Left forelimb (tissue), 1 donor: ENCODE measurements around the gene SPTBN4.
"Not testable (repeated sequence)": the region's sequence is repeated elsewhere in the genome, so short reads cannot be mapped to it uniquely, and the experiment has no call there.

Experiments
- DNase-seq: peaks from one replicate; pipeline ENCODE4 v3.0.0-alpha.2; 2018; ENCODE audit warnings: low spot score

SPTBN4 gene

GRCh38 chr19:40507892-40508291, 41.1 kb downstream of the SPTBN4 start:
- DNase-seq = no peak

- no peak for DNase-seq
Observed at GRCh38 chr19:40508739-40509260, 42.0 kb downstream of the SPTBN4 start.

DNA sequence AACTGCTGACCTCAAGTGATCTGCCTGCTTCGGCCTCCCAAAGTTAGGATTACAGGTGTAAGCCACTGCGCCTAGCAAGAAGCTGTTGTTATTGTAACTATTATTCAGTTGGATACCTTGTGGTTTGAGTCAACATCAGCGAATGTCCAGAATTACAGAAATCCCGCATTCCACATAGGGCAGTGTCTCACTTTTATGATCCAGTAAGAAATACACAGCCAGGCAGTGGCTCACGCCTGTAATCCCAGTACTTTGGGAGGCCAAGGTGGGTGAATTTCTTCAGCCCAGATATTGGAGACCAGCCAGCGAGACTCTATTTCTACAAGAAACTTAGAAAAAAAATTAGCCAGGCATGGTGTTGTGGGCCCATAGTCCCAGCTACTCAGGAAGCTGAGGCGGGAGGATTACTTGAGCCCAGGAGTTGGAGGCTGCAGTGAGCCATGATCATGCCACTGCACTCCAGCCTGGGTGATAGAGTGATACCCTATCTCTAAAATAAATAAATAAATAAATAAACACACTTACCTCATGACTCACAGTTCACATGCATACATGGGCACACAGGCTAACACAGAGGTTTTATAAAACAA, 43.8 kb downstream of the SPTBN4 start:
- no peak for DNase-seq

DNA sequence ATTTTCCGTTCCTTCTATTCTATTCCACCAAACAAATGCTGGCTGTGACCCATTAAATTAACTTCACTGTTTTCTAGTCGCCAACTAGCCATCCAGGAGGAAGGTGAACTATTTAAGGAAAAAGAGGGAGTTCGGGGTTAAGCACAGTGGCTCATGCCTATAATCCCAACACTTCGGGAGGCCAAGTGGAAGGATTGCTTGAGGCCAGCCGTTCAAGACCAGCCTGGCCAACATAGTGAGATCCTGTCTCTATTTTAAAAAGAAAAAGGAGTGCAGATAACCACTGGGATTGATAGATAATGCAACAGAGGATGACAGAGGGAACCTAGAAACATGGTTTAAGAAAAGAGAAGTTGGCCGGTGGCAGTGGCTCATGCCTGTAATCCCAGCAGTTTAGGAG, 44.7 kb downstream of the SPTBN4 start:
- no peak for DNase-seq

DNA sequence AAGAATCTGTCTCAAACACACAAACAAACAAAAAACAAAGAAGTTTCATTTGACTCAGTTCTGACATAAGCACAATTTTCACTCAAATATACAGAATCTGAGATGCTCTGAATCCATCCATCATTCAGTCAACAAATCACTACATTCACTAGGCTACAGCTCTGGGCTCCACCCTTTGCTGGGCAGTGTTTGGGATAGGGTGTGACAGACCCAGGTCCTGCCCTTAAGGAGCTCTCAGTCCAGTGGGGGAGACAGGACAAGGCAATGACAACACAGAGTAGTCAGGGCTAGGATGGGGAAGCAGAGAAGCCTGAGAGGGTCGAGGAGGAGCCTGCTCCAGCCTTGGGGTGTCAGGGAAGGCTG, 45.3 kb downstream of the SPTBN4 start:
- no peak for DNase-seq

DNA sequence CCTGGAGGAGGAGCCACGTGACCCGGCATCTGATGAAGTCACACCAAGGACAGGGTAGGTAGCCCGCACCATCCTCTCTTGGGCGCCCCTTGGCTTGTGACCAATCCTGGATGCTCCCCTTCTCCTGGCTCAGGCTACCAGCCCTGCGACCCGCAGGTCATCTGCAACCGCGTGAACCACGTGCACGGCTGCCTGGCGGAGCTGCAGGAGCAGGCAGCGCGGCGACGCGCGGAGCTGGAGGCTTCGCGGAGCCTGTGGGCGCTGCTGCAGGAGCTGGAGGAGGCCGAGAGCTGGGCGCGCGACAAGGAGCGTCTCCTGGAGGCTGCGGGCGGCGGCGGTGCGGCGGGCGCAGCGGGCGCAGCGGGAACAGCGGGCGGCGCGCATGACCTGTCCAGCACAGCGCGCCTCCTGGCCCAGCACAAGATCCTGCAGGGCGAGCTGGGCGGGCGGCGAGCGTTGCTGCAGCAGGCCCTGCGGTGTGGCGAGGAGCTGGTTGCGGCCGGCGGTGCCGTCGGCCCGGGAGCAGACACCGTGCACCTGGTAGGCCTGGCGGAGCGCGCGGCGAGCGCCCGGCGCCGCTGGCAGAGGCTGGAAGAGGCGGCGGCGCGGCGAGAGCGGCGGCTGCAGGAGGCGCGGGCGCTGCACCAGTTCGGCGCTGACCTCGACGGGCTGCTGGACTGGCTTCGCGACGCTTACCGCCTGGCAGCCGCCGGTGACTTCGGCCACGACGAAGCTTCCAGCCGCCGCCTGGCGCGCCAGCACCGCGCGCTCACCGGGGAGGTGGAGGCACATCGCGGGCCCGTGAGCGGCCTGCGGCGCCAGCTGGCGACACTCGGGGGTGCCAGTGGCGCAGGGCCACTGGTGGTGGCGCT, 45.9 kb downstream of the SPTBN4 start:
- no peak for DNase-seq

GRCh38 chr19:40513345-40513678, 46.5 kb downstream of the SPTBN4 start:
- DNase-seq = no peak

DNA sequence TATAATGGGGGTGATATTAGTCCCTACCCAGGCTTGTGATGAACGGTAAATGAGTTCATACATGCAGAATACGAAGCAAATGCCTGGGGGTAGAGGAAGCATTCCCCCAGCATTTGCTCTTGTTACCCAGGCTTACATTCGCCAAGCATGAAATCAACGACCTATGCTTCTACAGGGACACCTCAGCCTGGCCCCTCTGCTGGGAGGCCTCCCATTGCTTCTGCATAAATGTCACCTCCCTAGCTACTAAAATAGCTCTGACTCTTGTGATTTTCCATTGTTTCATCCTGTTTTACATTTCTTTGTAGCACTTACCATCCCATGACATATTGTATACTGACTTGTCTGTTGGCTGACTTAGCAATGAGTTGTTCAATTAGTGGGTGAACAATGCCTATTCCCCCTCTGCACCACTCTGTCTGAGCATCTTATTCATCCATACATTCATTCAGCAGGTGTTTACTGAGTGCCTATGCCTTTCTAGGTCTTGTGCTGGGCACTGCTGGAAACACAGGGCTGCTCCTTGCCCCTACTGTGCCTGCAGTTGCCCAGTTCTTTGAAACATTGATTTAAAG, 47.0 kb downstream of the SPTBN4 start:
- no peak for DNase-seq

- DNase-seq = no peak
Observed at GRCh38 chr19:40517248-40517647, 50.4 kb downstream of the SPTBN4 start.

DNA sequence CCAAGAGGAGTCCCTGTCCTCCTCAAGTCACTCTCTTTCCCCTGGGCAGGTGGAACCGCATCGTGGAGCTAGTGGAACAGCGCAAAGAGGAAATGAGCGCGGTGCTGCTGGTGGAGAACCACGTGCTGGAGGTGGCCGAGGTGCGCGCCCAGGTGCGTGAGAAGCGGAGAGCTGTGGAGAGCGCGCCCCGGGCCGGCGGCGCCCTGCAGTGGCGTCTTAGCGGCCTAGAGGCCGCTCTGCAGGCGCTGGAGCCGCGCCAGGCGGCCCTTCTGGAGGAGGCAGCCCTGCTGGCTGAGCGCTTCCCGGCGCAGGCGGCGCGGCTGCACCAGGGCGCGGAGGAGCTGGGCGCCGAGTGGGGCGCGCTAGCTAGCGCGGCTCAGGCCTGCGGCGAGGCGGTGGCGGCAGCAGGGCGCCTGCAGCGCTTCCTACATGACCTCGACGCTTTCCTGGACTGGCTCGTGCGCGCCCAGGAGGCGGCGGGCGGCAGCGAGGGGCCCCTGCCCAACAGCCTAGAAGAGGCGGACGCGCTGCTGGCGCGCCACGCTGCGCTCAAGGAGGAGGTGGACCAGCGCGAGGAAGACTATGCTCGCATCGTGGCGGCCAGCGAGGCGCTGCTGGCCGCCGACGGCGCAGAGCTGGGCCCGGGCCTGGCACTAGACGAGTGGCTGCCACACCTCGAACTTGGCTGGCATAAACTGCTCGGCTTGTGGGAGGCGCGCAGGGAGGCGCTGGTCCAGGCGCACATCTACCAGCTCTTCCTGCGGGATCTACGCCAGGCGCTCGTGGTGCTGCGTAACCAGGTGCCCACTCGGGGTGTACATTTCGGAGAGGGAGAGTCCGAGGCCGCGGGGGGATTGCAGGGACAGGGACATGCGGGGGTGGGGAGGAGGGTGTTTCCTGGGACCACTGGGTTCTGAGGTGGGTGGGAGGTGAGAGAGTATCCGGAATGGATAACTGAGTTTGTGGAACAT, 52.8 kb downstream of the SPTBN4 start:
- no peak for DNase-seq

DNA sequence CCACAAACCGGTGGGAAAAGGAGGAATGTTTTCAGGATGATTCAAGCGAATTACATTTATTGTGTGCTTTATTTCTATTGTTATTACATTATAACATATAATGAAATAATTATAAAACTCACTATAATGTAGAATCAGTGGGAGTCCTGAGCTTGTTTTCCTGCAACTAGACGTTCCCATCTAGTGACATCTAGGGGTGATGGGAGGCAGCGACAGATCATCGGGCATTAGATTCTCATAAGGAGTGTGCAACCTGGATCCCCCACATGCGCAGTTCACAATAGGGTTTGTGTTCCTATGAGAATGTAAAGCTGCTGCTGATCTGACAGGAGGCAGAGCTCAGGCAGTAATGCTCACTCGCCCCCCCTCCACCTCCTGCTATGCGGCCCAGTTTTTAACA, 54.5 kb downstream of the SPTBN4 start:
- DNase-seq = no peak

DNA sequence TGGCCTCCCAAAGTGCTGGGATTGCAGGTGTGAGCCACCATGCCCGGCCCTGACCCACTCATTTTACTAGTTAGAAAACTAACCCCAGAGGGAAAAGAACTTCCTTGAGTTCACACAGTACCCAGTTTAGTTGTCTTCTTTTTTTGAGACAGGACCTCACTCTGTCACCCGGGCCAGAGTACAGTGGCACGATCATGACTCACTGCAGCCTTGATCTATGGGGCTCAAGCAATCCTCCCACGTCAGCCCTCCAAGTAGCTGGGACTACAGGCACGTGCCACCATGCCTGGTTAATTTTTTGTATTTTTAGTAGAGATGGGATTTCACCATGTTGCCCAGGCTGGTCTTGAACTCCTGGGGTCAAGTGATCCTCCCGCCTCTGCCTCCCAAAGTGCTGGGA, 55.1 kb downstream of the SPTBN4 start:
- DNase-seq = not testable (repeated sequence)

DNA sequence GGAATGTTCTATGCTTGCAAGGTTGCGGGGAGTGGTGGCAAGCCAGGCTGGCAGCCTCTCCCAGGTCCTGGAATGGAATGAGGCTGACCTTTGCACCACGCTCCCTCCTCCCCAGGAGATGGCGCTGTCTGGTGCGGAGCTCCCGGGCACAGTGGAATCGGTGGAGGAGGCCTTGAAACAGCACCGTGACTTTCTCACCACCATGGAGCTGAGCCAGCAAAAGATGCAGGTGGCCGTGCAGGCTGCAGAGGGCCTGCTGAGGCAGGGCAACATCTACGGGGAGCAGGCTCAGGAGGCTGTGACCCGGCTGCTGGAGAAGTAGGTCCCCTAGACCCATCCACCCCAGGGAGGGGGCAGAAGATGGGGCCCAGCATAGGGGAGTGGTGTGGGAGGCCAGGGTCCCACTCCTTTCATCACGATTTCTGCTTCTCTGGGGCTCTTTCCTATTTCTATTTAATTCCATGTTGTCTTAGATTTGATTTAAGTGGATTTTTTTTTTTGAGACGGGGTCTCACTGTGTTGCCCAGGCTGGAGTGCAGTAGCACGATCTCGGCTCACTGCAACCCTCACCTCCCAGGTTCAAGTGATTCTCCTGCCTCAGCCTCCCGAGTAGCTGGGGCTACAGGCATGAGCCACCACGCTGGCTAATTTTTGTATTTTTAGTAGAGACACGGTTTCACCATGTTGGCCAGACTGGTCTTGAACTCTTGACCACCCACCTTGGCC, 56.7 kb downstream of the SPTBN4 start:
- no peak for DNase-seq

DNA sequence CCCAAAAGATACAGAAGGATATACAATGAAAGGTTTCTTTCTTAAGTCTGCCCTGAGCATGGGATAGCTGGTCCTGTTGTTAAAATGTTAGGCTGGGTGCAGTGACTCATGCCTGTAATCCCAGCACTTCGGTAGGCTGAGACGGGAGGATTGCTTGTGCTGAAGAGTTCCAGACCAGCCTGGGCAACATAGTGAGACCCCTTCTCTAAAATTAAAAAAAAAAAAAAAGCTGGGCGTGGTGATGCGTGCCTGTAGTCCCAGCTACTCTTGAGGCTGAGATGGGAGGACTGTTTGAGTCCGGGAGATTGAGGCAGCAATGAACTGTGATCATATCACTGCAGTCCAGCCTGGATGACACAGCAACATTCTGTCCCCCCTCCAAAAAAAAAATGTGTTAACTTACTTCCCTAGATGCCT, 57.3 kb downstream of the SPTBN4 start:
- no peak for DNase-seq

- DNase-seq = no peak
Observed at GRCh38 chr19:40524655-40525054, 57.9 kb downstream of the SPTBN4 start.

GRCh38 chr19:40525234-40526051, 58.6 kb downstream of the SPTBN4 start:
- no peak for DNase-seq

- no peak for DNase-seq
Observed at GRCh38 chr19:40528078-40528477, 61.3 kb downstream of the SPTBN4 start.

DNA sequence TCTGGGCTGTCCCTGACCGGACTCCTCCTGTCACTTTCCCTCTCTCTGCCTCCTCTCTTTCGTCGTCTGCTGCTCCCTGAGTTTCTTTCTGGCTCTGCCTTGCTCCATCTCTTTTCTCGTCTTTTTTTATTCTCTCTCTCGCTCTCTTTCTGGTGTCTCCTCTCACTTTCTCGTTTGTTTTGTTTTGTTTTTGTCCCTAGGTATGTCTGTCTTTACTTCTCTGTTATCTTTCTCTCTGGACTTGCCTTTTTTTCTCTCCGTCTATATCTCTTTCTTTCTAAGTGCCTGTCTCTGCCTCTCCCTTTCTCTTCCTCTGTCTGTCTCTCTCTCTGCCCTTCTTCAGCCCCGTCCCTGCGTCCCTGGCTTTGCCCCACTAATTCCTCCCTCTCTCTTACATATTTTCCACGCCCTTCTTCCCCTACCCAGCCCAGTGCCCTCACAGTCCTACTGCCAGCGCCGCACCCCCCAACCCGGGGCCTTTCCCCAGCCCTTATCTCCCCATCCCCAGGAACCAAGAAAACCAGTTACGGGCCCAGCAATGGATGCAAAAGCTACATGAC, 61.8 kb downstream of the SPTBN4 start:
- DNase-seq = no peak

GRCh38 chr19:40529093-40529954, 62.5 kb downstream of the SPTBN4 start:
- DNase-seq = peak; percentile 91
